Liver (tissue), 3 donors: ENCODE data around the gene CEP128.

ENCODE experiments used
- CTCF ChIP-seq: fragments of 150-350 bp; IDR thresholded peaks from 2 replicates; pipeline ENCODE4 v1.5.1; 2017; ENCODE audit warnings: improper control_type of control experiment, low read depth, low read length; ENCODE audit not compliant: missing input control
- EGR1 ChIP-seq, 2 donors: IDR thresholded peaks; 2 replicates each; pipeline ENCODE4 v1.6.1; 2016 to 2018; ENCODE audit warnings: antibody characterized with exemption in 2 of 2, low read depth in 2 of 2
- FOXA1 ChIP-seq: IDR thresholded peaks from 2 replicates; pipeline ENCODE4 v1.6.1; 2016; ENCODE audit warnings: antibody characterized with exemption
- GABPA ChIP-seq, 2 donors: IDR thresholded peaks in 1 of 2; conservative IDR thresholded peaks in 1 of 2; 2 replicates each; pipeline ENCODE4 v1.6.1; 2016; ENCODE audit warnings: antibody characterized with exemption in 2 of 2, mild to moderate bottlenecking in 1 of 2, moderate library complexity in 1 of 2
- HNF4A ChIP-seq, 2 donors: conservative IDR thresholded peaks; 2 replicates each; pipeline ENCODE4 v1.6.1; 2016; ENCODE audit warnings: antibody characterized with exemption in 2 of 2, mild to moderate bottlenecking in 2 of 2
- JUND ChIP-seq, 2 donors: IDR thresholded peaks; 2 replicates each; pipeline ENCODE4 v1.6.1; 2016; ENCODE audit warnings: antibody characterized with exemption in 2 of 2
- MAX ChIP-seq: IDR thresholded peaks from 2 replicates; pipeline ENCODE4 v1.6.1; 2016; ENCODE audit warnings: antibody characterized with exemption
- NR2F2 ChIP-seq: IDR thresholded peaks from 2 replicates; pipeline ENCODE4 v1.6.1; 2016; ENCODE audit warnings: antibody characterized with exemption
- RAD21 ChIP-seq, 2 donors: IDR thresholded peaks; 2 replicates each; pipeline ENCODE4 v1.6.1; 2016; ENCODE audit warnings: antibody characterized with exemption in 2 of 2, mild to moderate bottlenecking in 2 of 2
- REST ChIP-seq: IDR thresholded peaks from 2 replicates; pipeline ENCODE4 v1.6.1; 2016; ENCODE audit warnings: antibody characterized with exemption, mild to moderate bottlenecking
- ZBTB33 ChIP-seq: IDR thresholded peaks from 2 replicates; pipeline ENCODE4 v1.6.1; 2016; ENCODE audit warnings: antibody characterized with exemption
- donor health status: healthy.
- donor health status: healthy.

GRCh38 chr14:80762641-80763228, 178.8 kb downstream of the CEP128 start:
- no peak for TF ChIP-seq CTCF
- no peak for TF ChIP-seq REST
- no peak for TF ChIP-seq GABPA (IDR thresholded peaks at IDR 0.05 in 1 of 2, conservative IDR thresholded peaks at IDR 0.05 in 1 of 2)
- TF ChIP-seq FOXA1: no peak
- no peak for TF ChIP-seq RAD21 (IDR thresholded peaks at IDR 0.05)
- TF ChIP-seq HNF4A (conservative IDR thresholded peaks at IDR 0.05): no peak
- TF ChIP-seq JUND (IDR thresholded peaks at IDR 0.05): no peak
- no peak for TF ChIP-seq NR2F2
- TF ChIP-seq ZBTB33: no peak
- TF ChIP-seq EGR1 (IDR thresholded peaks at IDR 0.05; ENCODE audit: low read depth in 2 of 2): no peak
- no peak for TF ChIP-seq MAX
